Breast epithelium (tissue), 4 donors: ENCODE measurements around the gene CD300A. TPM values are rescaled to one million over a fixed set of nuclear protein-coding genes. Genes with fewer than 3 reads are reported as not detected.

ENCODE experiments used
- DNase-seq, 2 donors: peaks; one replicate each; pipeline ENCODE4 v3.0.0-alpha.2; 2019; ENCODE audit warnings: low spot score in 2 of 2
- H3K27ac ChIP-seq, 2 donors: fragments of 200-600 bp; sonication (generic) in 1 of 2; one replicate each; pipeline ENCODE4 v1.5.1; 2016 to 2019; ENCODE audit warnings: mild to moderate bottlenecking in 1 of 2
- H3K27me3 ChIP-seq, 2 donors: fragments of 200-600 bp; sonication (generic) in 1 of 2; one replicate each; pipeline versions ENCODE4 v1.5.1 to v1.6.0; 2017 to 2019; ENCODE audit warnings: control low read depth in 1 of 2, mild to moderate bottlenecking in 1 of 2
- H3K36me3 ChIP-seq: fragments of 200-600 bp; one replicate; pipeline ENCODE4 v1.5.1; 2019
- H3K4me1 ChIP-seq, 2 donors: fragments of 200-600 bp; sonication (generic); one replicate each; pipeline ENCODE4 v1.5.1; 2016 to 2019; ENCODE audit warnings: control low read depth in 1 of 2
- H3K4me3 ChIP-seq, 3 donors: fragments of 200-600 bp; sonication (generic); 1 replicate in 2 of 3; 2 replicates in 1 of 3; pipeline ENCODE4 v1.5.1; 2016 to 2019; ENCODE audit warnings: mild to moderate bottlenecking in 3 of 3, moderate library complexity in 2 of 3
- H3K9me3 ChIP-seq, 2 donors: fragments of 200-600 bp; sonication (generic) in 1 of 2; one replicate each; pipeline ENCODE4 v1.5.1; 2016 to 2019; ENCODE audit warnings: control low read depth in 1 of 2
- POLR2A ChIP-seq: fragments of 450-650 bp; IDR thresholded peaks from one replicate; pipeline ENCODE4 v1.6.1; 2016; ENCODE audit warnings: antibody characterized with exemption, mild to moderate bottlenecking, moderate library complexity
- POLR2AphosphoS5 ChIP-seq, 3 donors: sonication (generic); formaldehyde crosslinking; IDR thresholded peaks; one replicate each; pipeline ENCODE4 v1.6.1; 2017; ENCODE audit warnings: antibody characterized with exemption in 3 of 3
- intact Hi-C: fragments of 100-400 bp; cut with DNase I; formaldehyde crosslinking; loops from one replicate; pipeline ENCODE4 v1.15.1; 2023; ENCODE audit warnings: low total_unique reads
- total RNA-seq, 3 donors: library from RNA; depleted of rRNA; stranded (reverse); fragments of >200 nt; gene quantifications; one replicate each; pipeline ENCODE4 v1.1.0, GENCODE V29; 2016
- TF ChIP-seq, protein P1 (sequence below), 3 donors: fragments of 450-650 bp; IDR thresholded peaks; one replicate each; pipeline ENCODE4 v1.5.1; 2016 to 2017; ENCODE audit warnings: antibody characterized with exemption in 3 of 3, mild to moderate bottlenecking in 3 of 3, moderate library complexity in 3 of 3

CD300A gene
- total RNA-seq, 3 donors from 2014 or later, result 6.2 to 15.7 (median 10.2) TPM

DNA sequence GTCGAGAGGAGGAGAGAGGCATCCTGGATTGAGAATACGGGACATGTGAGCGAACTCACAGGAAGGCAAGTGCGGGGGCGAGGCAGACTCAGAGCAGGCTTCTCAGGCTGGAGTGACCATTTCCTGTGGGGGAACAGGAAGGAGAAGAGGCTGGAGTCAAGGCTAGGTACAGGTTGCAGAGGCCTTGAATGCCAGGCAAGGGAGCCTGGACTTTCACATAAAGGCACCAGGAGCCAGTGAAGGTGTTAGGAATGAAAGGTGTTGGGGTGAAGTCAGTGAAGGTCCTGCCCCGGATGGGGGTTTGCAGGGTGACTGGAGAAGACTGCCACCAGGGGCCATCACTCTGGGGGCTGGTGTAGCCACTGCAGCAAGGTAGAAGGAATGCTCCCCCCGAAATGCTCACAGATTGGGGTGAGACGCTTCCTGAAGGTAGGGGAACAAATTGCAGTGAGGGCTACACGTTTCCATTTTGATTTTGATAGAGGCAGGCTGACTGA is 39.8 kb upstream of the CD300A start:
- TF ChIP-seq POLR2A (no peak), POLR2AphosphoS5 (IDR thresholded peaks at IDR 0.05) (no peak)
- TF ChIP-seq, protein P1, sequence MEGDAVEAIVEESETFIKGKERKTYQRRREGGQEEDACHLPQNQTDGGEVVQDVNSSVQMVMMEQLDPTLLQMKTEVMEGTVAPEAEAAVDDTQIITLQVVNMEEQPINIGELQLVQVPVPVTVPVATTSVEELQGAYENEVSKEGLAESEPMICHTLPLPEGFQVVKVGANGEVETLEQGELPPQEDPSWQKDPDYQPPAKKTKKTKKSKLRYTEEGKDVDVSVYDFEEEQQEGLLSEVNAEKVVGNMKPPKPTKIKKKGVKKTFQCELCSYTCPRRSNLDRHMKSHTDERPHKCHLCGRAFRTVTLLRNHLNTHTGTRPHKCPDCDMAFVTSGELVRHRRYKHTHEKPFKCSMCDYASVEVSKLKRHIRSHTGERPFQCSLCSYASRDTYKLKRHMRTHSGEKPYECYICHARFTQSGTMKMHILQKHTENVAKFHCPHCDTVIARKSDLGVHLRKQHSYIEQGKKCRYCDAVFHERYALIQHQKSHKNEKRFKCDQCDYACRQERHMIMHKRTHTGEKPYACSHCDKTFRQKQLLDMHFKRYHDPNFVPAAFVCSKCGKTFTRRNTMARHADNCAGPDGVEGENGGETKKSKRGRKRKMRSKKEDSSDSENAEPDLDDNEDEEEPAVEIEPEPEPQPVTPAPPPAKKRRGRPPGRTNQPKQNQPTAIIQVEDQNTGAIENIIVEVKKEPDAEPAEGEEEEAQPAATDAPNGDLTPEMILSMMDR (IDR thresholded peaks at IDR 0.05), result no peak
- peaks cover 0 to 17% of the 10 kb centered on the region in 2 donors for H3K4me1 ChIP-seq
- no peak for DNase-seq
- H3K4me3 ChIP-seq, result no peak overlapping the region
- H3K27ac ChIP-seq, result peak overlapping the region; percentile 79 to 98
- no peaks in the 10 kb centered on the region for H3K9me3 ChIP-seq
- H3K36me3 ChIP-seq, result no peaks in the 10 kb centered on the region
- intact Hi-C loops, result no loop called here
- no peaks in the 10 kb centered on the region for H3K27me3 ChIP-seq

- peak; percentile 62 to 70 for DNase-seq
- no peaks in the 10 kb centered on the region for H3K27me3 ChIP-seq
- H3K27ac ChIP-seq, result peak overlapping the region; percentile 79 to 98
- TF ChIP-seq, protein P1 (IDR thresholded peaks at IDR 0.05), result no peak
- no peak for TF ChIP-seq POLR2A
- peaks cover 0 to 17% of the 10 kb centered on the region in 2 donors for H3K4me1 ChIP-seq
- H3K9me3 ChIP-seq, result no peaks in the 10 kb centered on the region
- H3K36me3 ChIP-seq, result no peaks in the 10 kb centered on the region
- intact Hi-C loops, result no loop called here
- peak overlapping the region in 2 of 3 donors; percentile 4 to 5 for H3K4me3 ChIP-seq
These were observed 39.2 kb upstream of the CD300A start for GRCh38 chr17:74427048-74427762.

DNA sequence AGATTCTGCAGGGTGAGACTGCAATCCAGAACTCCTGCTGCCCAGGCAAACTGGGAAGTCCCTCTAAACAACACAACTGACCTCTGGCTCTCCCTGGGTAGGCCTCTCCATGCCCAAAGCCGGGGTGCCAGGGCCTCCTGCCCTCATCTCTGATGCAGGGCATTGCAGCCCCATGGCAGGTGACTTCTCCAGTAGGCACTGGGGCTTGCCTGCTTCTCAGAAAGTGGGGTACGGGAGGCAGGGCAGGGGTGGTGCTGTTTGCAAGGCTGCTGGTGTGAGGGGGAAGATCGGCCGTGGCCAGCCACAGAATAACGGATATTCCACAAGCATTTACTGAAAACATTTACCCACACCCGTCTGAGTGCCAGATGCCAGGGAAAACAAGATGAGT is 38.7 kb upstream of the CD300A start:
- no peak for DNase-seq
- Histone ChIP-seq H3K9me3 (no peaks in the 10 kb centered on the region), H3K36me3 (no peaks in the 10 kb centered on the region), H3K27me3 (no peaks in the 10 kb centered on the region), H3K27ac (peak overlapping the region; percentile 79 to 98), H3K4me3 (peak overlapping the region in 1 of 3 donors; percentile 4), H3K4me1 (peaks cover 0 to 17% of the 10 kb centered on the region in 2 donors)
- TF ChIP-seq, protein P1 (IDR thresholded peaks at IDR 0.05), result no peak
- TF ChIP-seq POLR2A (no peak), POLR2AphosphoS5 (IDR thresholded peaks at IDR 0.05) (no peak)
- intact Hi-C loops, result no loop called here

GRCh38 chr17:74429604-74430384 is 36.6 kb upstream of the CD300A start:
- no peaks in the 10 kb centered on the region for H3K36me3 ChIP-seq
- H3K27ac ChIP-seq, result peak overlapping the region; percentile 98
- H3K27me3 ChIP-seq, result no peaks in the 10 kb centered on the region
- peaks cover 0 to 17% of the 10 kb centered on the region in 2 donors for H3K4me1 ChIP-seq
- DNase-seq, result peak in 1 of 2 donors; percentile 41
- H3K9me3 ChIP-seq, result no peaks in the 10 kb centered on the region
- peak overlapping the region; percentile 50 to 83 (median 80) for H3K4me3 ChIP-seq
- intact Hi-C loops, result no loop called here
- TF ChIP-seq, protein P1 (IDR thresholded peaks at IDR 0.05), result no peak
- TF ChIP-seq POLR2AphosphoS5 (IDR thresholded peaks at IDR 0.05), result no peak
- no peak for TF ChIP-seq POLR2A

GRCh38 chr17:74430385-74430705 is 36.1 kb upstream of the CD300A start:
- Histone ChIP-seq H3K27me3 (no peaks in the 10 kb centered on the region), H3K36me3 (no peaks in the 10 kb centered on the region), H3K9me3 (no peaks in the 10 kb centered on the region), H3K27ac (peak overlapping the region; percentile 98), H3K4me3 (peak overlapping the region; percentile 50 to 83 (median 80)), H3K4me1 (peaks cover 0 to 17% of the 10 kb centered on the region in 2 donors)
- DNase-seq, result no peak
- intact Hi-C loops, result no loop called here
- TF ChIP-seq POLR2A, result no peak
